HK-2 (cell line): Measurements from ENCODE around the gene OR13C3.
"Not testable (repeated sequence)": the region's sequence is repeated elsewhere in the genome, so short reads cannot be mapped to it uniquely, and the experiment has no call there.

ENCODE experiments used
- DNase-seq: peaks from one replicate; pipeline ENCODE4 v3.0.0-alpha.2; 2018; ENCODE audit not compliant: unreplicated experiment

OR13C3 gene

DNA sequence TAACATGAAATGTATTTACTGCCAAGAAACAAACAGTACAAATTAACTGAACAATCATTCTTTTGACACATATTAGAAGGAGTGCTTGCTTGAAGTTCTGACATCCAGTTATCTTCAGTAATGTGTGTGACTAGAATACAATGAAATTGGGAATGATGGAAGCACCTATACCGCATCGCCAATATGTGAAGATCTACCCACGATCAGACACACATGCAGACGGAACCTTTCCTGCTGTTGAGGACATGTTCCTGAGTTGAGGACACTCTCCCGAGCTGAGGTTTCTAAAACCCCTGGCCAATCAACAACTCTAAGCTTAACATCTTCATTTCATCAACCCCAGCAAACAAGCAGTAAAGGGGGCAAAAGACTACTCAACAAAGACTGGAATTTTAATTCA lies at the start of gene OR13C3:
Gene OR13C3 (minus strand): TSS at position 101 of the 400 bp plus-strand sequence. CDS start 133 bp downstream, outside the sequence.
- no peak for DNase-seq

DNA sequence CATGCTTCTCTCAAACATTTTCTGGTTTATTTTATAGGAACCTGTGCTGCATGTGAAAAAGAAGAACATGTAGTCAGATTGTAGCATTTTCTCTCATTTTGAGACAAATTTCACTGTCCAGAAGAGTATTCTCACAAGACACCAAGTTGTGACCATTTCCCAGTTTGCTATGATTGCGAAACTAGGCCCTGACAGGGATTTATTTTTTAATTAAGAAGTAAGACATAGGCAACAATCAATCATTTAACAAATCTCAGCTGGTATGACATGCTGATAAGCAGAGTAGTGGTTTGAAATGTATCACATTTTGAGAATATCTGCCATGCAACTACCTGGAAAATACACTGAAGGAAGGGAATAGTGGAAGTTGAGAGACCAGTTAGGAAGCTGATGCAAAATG lies 43.9 kb upstream of the OR13C3 start:
- no peak for DNase-seq

DNA sequence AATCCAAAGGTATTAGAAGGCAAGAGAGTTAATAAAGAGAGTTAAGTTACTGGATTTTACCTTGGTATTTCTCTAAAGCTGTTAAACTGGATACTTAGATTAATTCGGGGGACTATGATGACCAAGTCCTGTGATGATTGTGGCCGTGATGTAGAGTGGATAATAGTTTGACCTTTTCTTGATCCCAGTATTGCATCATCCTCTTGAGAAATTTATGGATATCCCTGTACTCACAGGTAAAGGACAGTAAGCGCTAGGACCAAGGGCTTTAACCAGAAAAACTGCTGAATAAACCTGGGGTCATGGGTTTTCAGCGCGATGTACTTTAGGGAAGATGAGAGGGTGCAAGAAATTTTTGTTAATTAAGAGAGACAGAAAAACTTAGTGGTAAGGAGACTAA lies 40.6 kb upstream of the OR13C3 start:
- DNase-seq = no peak

DNA sequence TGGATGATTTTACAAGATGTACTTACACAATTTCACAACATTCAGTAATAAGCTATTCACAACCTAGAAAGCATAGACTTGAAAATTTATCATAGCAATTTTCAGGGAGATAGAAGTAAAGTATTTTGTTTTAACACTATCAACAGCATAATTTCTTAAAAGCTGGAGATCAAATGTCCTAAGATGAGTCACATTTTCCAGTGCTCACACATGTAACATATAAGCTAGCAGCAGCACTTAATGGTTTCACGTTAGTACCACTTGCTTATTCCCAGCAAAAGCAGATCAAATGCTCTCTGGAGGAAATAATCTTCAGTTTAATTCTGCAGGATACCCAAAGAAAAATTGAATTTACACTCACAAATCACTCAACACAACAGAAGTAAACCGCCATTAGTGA lies 38.8 kb upstream of the OR13C3 start:
- no peak for DNase-seq

DNA sequence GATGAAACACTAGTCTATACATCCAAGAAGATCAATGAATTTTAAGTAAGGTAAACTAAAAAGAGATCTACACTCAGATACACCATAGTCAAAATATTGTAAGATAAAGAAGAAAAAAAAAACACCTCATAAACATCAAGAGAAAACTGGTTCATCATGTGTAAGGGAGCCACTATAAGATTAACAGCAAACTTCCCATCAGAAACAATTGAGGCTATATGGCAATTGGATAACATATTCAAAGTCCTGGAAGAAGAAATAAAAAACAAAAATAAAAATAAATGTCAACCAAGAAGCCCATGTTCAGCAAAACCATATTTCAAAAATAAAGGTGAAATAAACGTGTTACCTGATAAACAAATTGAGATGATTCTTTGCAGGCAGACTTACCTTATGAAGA lies 36.0 kb upstream of the OR13C3 start:
- no peak for DNase-seq

DNA sequence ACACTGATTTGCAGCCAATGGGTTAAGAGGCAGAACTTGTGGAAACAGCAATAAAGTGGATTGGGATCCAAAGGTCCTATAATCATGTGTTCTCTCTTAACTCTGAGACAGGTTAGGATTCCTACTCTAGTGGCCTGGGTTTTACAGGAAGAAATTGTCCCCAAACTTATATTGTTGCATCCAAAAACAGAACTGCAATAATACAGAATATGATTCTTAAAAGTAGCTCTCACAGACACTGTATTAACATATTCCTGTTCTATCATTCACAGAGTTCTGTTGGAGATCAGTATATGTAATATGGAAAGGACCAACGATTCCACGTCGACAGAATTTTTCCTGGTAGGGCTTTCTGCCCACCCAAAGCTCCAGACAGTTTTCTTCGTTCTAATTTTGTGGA lies 32.2 kb upstream of the OR13C3 start, which contains the start of gene OR13C8:
Gene OR13C8 (plus strand): TSS at position 301 of the 400 bp plus-strand sequence. CDS start 0 bp downstream, at position 301.
- DNase-seq = no peak

DNA sequence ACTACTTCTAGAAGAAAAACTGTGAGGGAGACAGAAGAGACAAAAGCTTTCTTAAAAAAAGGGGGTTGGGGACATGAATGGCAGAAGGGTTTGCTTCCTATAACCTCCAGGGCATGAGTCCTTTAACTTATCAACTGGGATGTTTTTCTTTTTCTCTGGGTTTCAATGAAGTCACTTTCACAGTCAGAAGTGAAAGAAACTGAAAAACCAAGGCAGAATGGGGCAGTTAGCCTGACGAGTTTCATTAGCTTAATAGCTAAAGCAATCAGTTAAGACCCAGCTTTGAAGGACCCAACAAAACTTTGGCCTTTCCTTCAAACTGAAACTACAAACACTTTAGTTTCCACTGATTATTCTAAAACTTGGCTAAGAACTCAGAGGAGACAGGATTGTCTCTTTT lies 27.7 kb upstream of the OR13C3 start:
- DNase-seq = no peak

DNA sequence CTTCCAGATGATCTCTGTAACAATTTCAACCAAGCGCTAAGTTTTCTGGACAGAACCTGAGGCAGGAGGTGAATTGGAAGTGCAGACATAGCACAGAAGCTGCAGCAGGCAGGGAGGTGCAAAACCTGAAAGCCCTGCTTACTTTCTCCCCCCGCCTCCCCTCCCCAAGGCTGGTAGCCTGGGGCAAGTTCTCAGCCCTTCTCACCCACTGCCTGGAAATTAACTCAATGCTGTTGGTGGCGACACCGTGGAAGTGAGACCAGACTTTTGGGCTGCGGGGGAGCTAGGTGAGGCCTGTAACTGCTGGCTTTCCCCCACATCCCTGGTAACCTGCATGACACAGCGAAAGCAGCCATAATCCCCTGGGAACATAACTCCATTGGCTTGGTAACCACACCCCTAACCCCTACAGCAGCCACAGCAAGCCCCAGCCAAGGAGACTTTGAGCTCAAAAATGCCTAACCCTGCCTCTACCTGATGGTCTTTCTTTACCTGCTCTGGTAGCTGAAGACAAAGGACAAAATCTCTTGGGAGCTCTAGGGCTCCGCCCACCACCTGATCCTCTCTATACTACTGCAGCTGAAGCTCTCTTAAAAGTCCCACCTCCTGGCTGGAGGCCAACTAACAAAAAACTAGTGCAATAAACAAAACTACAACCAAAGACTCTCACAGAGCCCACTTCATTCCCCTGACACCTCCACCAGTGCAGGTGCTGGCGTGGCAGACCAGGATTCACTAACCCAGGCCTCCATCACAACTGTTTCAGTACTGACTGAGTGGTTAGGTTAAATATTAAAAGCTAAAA lies 20.4 kb upstream of the OR13C3 start:
- no peak for DNase-seq

DNA sequence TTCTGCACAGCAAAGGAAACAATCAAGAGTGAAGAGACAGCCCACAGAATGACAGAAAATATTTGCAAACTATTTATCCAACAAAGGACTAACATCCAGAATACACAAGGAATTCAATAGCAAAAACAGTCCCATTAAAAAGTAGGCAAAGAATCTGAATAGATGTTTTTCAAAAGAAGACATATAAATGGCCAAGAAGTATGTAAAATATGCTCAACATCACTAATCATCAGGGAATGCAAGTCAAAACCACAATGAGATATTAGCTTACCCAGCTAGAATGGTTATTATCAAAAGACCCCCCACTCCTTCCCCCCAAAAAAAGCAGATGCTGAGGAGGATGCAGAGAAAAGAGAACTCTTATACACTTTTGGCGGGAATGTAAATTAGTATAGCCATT lies 18.9 kb upstream of the OR13C3 start:
- DNase-seq = no peak

DNA sequence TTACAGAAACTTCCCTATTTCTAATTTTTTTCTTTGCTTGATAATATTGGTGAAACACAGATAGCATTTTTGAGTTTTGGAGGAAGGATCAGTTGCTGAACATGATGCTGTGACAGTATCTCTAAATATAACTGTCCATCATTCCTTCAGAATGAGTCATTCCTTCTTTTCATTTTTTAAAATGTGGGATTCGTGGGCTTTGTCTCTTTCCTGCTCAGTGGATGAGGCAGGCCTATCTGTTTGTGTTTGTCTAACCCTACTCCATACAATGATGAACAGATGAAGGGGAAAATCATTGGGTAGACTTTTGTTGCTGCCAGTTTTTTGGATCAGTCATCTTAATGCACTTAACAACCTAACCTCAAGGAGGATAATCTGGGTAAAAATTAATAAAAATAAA lies 16.6 kb upstream of the OR13C3 start:
- no peak for DNase-seq

DNA sequence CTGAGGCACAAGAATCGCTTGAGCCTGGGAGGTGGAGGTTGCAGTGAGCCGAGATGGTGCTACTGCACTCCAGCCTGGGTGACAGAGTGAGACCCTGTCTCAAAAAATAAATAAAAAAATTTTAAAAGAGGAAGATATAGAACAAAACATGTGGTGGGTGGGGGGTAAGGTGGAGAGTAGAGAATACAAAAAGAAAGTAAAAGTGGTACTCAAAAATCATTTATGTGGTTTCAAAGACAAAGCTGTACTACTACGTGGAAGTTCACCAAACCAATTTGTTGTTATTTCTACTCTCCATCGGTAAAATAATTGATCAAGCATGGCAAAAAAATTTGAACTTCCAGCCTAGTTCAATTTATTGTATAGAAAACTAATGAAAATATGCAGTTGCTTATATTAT lies 8.0 kb upstream of the OR13C3 start:
- DNase-seq = no peak

DNA sequence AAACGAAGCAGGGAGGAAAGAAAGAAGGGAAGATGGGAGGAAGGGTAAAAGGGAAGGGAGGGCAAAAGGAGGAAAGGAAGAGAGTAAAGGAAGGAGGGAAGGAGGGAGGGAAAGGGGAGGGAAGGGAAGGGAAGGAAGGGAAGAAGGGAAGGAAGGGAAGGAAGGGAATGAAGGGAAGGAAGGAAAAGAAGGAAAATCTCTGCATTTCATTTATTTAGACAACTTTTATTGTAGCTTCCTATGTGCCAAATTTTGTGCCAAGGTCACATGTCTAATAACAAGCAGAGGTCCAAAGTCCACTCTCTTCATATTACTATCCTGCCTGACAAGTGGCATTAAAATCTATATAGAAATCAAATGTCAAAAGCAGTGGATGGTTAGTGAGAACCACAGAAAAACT lies 2.6 kb upstream of the OR13C3 start:
- no peak for DNase-seq

DNA sequence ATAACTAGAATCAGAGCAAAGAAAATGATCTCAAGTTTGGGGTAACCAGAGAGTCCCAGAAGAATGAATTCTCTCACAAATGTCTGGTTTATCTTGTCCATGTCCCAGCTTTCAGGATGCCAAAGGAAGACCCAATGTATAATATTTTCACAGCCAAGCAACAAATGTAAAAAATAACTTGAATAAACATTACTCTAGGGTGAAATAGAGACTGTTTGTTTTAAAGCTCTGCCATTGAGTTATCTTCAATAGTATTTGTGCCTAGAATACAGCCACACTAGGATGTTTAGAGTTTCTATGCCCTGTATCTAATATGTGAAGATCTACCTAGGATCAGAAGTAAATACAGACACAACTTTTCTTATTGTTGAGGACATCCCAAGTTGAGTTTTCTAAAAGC lies 9.5 kb downstream of the OR13C3 start, which contains the start of gene OR13C4:
Gene OR13C4 (minus strand): TSS at position 101 of the 400 bp plus-strand sequence. CDS start 0 bp downstream, at position 101.
- DNase-seq = no peak

DNA sequence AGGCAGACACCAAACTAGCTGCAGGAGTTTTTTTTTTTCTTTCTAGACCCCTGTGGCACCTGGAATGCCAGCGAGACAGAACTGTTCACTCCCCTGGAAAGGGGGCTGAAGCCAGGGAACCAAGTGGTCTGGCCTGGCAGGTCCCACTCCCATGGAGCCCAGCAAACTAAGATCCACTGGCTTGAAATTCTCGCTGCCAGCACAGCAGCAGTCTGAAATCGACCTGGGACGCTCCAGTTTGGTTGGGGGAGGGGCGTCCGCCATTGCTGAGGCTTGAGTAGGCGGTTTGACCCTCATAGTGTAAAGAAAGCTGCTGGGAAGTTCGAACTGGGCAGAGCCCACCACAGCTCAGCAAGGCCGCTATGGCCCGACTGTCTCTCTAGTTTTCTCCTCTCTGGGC lies 16.4 kb downstream of the OR13C3 start:
- not testable (repeated sequence) for DNase-seq

DNA sequence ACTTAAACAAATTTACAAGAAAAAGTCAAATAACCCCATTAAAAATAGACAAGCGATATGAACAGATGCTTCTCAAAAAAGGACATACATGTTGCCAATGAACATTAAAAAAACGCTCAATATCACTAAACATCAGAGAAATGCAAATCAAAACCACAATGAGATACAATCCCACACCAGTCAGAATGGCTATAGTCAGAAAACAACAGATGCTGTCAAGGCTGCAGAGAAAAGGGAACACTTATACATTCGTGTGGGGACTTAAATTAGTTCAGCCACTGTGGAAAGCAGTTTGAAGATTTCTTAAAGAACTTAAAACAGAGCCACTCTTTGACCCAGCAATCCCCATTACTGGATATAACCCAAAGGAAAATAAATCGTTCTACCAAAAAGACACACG lies 21.8 kb downstream of the OR13C3 start:
- DNase-seq = no peak

DNA sequence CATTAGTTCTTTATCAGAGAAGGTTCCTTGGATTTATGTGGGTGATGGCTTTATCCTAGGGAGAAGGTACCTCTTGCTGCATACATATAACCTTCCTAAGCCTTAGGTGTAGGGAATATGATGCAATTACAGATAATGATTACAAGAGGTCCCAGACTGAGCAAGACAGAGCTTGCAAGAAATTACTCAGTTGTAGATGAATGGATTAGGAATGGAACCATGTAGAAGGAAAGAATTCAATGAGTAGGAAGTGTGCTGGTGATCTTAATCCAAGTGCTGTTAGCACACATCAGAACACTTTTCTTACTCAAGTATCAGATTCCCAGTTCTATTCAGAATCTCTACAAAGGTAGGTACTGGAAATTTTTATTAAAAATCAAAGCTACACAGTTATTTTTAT lies 30.1 kb downstream of the OR13C3 start:
- no peak for DNase-seq

DNA sequence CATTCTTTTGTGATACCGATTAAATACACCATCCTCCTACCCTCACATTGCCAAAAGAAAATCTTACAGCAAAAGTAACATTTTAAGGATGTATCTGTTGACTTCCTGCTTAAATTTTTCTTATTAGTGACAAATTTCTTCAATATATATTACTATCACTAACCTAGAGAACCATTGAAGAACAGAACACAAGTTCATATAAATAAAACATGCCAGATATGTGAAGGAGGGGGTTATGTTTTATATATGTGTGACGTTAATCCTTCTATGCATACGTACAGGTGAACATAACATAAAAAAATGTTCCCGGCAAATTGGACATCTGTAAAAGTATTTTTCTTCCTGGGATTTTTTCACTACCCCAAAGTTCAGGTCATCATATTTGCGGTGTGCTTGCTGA lies 32.7 kb downstream of the OR13C3 start, which contains the start of gene OR13F1:
Gene OR13F1 (plus strand): TSS at position 301 of the 400 bp plus-strand sequence. CDS start 0 bp downstream, at position 301.
- DNase-seq = no peak

DNA sequence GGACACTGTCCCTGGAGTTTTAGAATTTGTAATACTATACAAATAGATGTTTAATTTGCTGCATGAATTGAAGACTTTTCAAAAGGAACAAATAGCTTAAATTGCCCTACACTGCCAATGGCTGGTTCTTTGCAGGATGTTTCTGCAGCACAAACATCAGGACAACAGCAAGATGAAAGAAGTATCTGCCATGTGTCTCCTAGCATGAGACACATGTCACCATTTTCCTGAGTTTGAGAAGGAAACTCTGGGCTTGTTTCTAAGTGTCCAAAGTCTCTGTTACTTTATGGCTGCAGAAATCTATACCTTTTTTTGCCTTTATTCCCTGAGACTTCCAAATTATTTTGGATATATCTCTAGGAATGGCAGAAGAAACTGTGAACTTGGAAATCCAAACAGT lies 33.2 kb downstream of the OR13C3 start:
- no peak for DNase-seq

DNA sequence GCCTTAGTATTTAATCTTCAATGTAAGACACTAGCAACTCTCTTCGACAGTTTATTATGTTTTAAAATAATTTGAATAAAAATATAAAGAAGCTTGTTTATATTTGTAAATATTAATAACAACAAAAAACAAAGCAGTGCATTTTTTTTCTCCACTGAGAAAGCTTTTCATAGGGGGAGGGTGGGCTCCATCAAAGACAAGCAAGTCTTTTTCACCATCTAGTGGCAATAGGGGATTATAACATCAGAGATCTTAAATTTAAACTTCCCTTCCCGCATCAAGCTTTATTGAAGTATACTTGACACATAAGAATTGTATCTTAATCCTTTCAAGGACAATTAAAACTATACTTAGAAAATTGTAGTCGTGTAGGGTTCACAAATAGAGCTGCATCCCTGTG lies 41.8 kb downstream of the OR13C3 start:
- no peak for DNase-seq
